Upper lobe of left lung (tissue), 4 donors: ENCODE data around the gene RNF11.
"Not testable (repeated sequence)": the region's sequence is repeated elsewhere in the genome, so short reads cannot be mapped to it uniquely, and the experiment has no call there.

Experiments
- CTCF ChIP-seq, 6 experiments: fragments of 450-650 bp in 4 of 6; fragments of 200-600 bp in 2 of 6; sonication (generic) in 2 of 6; IDR thresholded peaks; one replicate each; pipeline ENCODE4 v1.5.1; 2016 to 2019; ENCODE audit warnings: antibody characterized with exemption in 6 of 6
- POLR2A ChIP-seq, 4 donors: fragments of 450-650 bp; IDR thresholded peaks; one replicate each; pipeline ENCODE4 v1.5.1; 2016 to 2017; ENCODE audit warnings: antibody characterized with exemption in 4 of 4, mild to moderate bottlenecking in 2 of 4

GRCh38 chr1:51234236-51234635 lies 1.8 kb upstream of the RNF11 start:
- not testable (repeated sequence) for TF ChIP-seq CTCF, POLR2A (IDR thresholded peaks at IDR 0.05)
